GM21515 (cell line): Measurements from ENCODE around the gene CALHM6.

ENCODE experiments used
- ATAC-seq: cut with Tn5 transposase; IDR thresholded peaks from one replicate; pipeline ENCODE4 v1.9.1; 2021; ENCODE audit not compliant: unreplicated experiment

CALHM6 gene

GRCh38 chr6:116461331-116461931 is at the start of gene CALHM6:
Gene CALHM6 (plus strand): TSS chr6:116461375. CDS start chr6:116461930, 555 bp downstream.
- peak; percentile 8 for ATAC-seq

DNA sequence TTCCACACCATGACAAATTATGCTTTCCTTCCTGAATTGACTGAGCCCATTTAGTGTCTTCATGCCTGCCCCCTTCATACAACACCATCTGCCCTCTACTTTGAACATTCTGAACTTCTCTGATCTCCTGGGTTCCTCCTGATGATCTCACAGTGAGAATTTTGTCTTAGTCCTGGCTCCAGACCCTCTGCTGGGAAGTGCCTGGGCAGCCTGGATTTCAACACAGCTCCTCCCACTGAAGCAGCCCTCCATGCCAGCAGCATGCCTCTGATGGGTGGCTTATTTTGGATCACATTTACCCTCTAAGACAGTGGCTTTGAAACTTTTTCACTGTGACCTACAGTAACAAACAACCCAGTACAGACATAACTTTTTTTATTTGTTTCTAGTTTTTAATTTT is 48.9 kb upstream of the CALHM6 start:
- ATAC-seq, result no peak

- ATAC-seq, result no peak
Observed at GRCh38 chr6:116413357-116413756, 47.8 kb upstream of the CALHM6 start.

- ATAC-seq, result no peak
Observed at GRCh38 chr6:116417661-116418060, 43.5 kb upstream of the CALHM6 start.

DNA sequence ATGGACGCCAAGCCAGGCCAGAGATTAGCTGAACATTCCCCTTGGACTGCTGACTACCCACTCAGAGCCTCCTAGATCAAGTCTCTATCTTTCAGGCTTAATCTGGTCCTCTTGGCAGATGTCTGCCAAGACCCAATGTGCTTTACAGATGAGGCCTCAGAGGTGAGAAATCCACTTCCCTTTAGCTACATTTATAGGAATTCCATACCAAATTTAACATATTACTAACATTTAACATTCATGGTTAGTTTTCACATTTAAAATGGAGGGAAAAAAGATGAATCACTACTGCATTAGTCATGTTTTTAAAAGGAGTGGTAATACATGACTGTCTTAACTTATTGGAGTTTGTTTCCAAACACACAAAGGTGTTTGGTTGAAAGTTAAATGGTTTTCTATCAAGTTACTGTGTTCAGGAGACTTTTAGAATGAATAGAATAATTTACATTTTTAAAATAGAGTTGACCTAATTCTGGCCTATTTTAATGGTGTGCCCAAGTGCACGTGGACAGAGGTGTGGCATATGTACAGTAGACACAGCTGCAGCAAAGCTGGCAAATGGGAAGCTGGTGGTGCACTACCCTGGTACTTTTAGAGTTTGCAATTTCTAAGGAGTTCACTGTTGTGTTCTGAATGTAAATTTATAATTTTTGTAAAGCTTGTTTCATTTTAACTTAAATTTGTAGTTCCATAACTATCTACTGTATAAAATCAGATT is 41.9 kb upstream of the CALHM6 start:
- no peak for ATAC-seq

- ATAC-seq, result no peak
Observed at GRCh38 chr6:116420341-116420740, 40.8 kb upstream of the CALHM6 start.

DNA sequence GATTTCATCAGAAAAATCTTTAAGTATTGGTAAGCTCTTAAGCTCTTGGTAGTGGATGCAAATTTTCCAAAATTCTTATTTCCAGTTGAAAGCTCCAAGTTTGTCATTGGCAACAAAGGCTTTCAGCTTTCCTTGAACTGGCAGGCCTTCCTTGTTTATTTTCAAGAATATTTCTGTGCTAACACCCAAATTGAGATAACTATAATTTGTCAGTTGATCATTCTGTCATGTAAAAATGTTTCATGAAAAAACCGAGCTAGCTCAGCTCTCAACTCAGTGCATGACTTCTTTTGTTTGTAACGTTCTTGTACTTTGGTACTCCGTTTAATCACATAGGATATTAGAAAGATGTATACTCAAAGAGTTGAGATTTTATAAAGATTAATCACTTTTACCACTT is 38.9 kb upstream of the CALHM6 start:
- no peak for ATAC-seq

- ATAC-seq, result no peak
Observed at GRCh38 chr6:116424001-116424400, 37.2 kb upstream of the CALHM6 start.

DNA sequence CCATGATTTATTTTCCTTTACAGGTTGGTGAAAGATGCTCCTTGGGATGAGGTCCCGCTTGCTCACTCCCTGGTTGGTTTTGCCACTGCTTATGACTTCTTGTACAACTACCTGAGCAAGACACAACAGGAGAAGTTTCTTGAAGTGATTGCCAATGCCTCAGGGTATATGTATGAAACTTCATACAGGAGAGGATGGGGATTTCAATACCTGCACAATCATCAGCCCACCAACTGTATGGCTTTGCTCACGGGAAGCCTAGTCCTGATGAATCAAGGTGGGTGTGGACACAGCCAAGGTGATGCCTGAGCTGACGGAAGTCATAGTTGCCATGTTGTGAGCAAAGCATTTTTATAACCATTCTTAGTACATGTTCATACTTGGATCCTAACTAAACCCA is 34.6 kb upstream of the CALHM6 start:
- no peak for ATAC-seq

DNA sequence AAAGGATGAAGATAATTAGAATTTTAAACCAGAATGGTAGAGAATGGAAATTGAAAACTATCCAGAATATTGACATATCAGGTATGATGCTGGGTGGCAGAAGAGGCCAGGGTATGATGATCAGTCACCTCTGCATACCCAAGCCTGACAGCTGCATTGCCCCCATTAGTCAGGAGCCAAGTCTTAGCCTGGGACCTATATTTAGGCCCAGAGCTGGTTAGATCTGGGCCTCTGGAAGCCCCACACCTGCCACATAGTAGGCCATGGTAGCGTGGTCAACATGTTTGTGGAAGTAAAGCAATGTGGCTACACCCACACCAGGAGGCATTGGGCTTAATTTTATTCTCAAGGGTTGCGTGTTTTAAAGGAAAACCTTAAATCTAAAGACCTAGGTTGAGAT is 32.1 kb upstream of the CALHM6 start:
- ATAC-seq, result no peak

DNA sequence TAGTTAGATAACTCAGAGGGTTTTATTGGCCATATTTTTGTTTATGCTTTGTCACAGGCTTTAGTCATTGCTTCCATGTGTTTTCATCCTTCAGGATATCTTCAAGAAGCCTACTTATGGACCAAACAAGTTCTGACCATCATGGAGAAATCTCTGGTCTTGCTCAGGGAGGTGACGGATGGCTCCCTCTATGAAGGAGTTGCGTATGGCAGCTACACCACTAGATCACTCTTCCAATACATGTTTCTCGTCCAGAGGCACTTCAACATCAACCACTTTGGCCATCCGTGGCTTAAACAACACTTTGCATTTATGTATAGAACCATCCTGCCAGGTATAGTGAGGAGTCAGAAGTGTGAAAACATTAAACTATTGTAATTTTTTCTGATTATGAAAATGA is 30.3 kb upstream of the CALHM6 start:
- ATAC-seq, result no peak

DNA sequence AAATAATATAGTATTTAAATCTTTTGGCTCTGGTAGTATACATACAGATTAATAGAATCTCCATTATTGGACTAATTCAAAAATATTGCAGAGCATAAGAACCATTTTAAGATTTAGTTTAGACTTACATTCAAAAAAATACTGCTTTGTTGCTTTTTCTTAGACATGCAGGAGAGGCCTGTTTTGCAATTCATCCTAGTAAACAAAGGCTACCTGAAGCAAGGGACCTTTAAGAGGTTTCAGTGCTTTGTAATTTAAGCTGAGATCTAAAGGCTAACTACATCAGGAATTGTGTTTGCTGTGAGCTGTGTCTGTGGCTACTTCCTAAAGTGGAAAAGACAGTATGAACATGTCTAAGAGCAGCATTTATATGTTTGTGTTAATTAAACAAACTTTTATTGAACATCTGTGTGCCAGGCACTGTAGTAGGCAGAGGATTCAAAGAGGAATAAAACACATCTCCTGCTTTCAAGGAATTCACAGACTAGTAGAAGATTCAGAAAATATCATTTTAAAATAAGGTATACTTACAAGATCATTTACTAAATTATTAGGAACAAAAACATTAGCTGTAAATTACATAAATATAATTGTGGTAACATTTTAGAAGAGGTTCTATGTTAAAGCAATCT is 29.1 kb upstream of the CALHM6 start:
- ATAC-seq, result no peak

GRCh38 chr6:116433206-116433712 is 27.9 kb upstream of the CALHM6 start:
- ATAC-seq, result no peak

DNA sequence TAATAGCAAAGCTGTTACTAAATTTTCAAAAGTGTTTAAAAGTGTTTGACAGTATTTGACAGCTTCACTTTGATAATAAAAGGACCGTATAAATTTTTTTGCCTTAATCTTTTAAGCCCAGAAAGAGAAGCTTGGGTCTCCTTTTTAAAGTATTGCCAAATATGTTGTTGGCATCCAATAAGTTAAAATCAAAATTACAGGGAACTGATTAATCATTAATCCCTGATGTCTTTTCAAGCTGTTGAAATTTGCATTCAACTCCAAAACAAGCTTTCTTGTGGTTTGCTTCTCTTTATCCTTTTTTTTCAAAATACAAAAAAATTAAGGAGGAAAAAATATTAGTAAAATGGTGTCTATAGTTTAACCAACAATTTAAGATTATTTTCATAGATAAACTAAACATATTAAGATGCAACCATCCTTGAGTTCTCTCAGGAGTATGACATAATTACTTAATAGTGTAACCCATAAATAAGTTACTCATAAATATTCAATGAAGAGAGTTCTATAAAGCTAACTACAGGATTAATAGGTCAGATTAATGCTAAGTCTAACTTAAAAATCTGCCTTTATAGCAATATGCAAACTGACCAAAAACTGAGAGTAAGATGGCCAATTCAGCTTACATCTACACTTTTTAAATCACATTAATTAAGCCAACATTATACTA is 27.0 kb upstream of the CALHM6 start:
- no peak for ATAC-seq

DNA sequence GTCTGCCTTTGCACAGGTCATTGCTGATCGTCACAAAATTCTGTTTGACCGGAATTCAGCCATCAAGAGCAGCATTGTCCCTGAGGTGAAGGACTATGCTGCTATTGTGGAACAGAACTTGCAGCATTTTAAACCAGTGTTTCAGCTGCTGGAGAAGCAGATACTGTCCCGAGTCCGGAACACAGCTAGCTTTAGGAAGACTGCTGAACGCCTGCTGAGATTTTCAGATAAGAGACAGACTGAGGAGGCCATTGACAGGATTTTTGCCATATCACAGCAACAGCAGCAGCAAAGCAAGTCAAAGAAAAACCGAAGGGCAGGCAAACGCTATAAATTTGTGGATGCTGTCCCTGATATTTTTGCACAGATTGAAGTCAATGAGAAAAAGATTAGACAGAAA is 24.6 kb upstream of the CALHM6 start:
- no peak for ATAC-seq

- no peak for ATAC-seq
Observed at GRCh38 chr6:116437656-116438055, 23.5 kb upstream of the CALHM6 start.

DNA sequence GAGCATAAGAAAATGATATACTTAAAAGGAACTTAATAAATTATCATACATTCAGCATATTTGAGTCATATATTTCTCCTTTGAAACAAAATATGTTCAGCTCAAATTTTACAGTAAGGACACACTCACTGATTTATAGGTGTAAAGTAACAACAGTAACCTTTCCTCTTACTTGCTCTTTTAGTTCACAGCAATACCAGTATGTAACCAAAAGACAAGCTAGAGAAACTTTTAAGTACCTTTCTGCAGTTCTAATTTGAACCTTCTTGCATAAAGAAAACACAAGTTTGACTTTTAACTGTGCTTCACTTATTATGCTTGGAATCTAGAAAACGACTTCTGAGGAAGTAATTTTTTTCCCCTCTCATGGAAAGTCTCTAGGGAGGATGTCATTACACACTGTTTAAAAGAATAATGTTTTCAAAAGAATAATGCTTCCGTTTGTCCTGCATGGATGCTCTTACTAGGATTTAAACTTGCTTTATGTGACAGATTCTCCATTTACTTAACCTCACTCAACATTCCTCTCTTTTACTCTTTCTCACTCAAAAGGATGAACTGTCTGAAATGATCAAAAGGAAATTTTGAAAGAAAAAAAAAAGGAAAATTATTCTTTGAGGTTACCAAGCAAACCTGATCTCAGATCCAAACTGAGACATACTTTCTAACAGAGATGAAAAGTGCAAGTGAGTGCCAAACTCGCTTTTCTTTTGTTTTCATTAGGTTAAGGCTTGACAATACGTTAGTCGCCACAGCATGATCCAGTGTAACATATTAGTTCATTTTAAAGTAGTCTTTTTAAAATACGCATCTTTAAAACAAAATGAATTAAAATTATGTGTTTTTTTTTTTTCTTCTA is 22.4 kb upstream of the CALHM6 start:
- ATAC-seq, result no peak

DNA sequence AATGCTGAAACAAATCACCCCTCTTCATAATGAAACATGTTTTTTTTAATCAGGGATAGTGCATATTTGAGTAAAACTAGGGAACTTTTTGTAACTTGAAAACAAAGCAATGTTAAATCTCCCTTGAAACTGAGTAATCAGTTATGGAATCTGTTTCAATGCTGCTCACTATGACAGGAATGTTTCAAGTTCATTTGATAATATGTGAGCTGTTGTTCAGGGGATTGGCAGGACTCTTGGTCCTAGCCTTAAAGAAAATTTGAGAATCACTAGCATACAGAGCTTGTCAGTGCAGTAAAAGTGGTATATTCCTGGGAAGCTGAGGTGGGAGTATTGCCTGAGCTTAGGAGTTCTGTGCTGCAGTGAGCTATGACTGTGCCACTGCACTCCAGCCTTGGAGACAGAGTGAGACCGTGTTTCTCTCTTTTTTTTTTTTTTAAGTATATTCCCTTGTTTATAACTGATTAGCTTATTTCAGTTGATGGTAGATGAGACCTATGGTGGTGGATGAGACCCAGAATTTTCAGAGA is 21.6 kb upstream of the CALHM6 start:
- no peak for ATAC-seq

DNA sequence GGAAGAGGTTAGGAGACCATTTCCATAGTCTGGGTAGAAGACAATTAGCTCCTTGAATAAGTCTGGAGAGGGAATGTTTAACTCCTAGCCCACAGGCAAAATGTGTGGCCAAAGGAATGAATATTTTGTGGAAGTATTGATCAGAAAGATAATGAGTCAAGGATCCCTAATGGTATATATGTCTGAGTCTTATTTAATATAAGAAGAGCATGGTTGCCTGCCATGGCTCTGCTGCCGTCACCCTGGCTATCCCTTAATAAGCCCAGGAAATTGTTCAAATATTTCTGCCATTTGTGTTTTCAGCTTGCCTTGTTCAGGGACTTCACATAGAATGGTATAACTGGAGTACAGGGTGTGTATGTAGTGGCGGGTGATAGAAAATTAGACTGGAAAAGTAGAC is 18.1 kb upstream of the CALHM6 start:
- ATAC-seq, result no peak

GRCh38 chr6:116444092-116444491 is 17.1 kb upstream of the CALHM6 start:
- ATAC-seq, result no peak

DNA sequence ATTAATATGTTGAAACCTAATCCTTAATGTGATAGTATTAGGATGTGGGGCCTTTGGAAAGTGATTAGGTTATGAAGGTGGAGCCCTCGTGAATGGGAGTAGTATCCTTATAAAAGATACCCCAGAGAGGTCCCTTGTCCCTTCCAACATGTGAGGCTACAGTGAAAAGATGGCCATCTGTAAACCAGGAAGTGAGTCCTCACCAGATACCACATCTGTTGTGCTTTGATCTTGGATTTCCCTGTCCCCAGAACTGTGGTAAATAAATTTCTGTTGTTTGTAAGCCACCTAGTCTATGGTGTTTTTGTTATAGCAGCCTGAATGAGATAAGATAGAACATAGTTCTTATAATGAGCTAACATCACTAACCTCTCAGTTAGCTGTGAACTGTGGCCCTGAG is 16.6 kb upstream of the CALHM6 start:
- ATAC-seq, result no peak
